Glutamatergic neuron (in vitro differentiated cells): Measurements from ENCODE around the gene SPP2. TPM values are rescaled to one million over a fixed set of nuclear protein-coding genes. Genes with fewer than 3 reads are reported as not detected.

ENCODE experiments used
- DNase-seq: peaks from one replicate; pipeline ENCODE4 v3.0.0; 2022
- H3K27ac Mint-ChIP-seq: one replicate; pipeline ENCODE4 v1.8.0; 2020; ENCODE audit warnings: mild to moderate bottlenecking, mixed read lengths, inconsistent platforms; ENCODE audit not compliant: unreplicated experiment
- H3K27me3 Mint-ChIP-seq: one replicate; pipeline ENCODE4 v1.8.0; 2020; ENCODE audit warnings: mild to moderate bottlenecking, moderate library complexity, mixed read lengths, inconsistent platforms; ENCODE audit not compliant: unreplicated experiment
- H3K36me3 Mint-ChIP-seq: one replicate; pipeline ENCODE4 v1.8.0; 2020; ENCODE audit warnings: mild to moderate bottlenecking, mixed read lengths, inconsistent platforms; ENCODE audit not compliant: unreplicated experiment
- H3K4me1 Mint-ChIP-seq: one replicate; pipeline ENCODE4 v1.8.0; 2020; ENCODE audit warnings: mild to moderate bottlenecking, low read depth, mixed read lengths, inconsistent platforms; ENCODE audit not compliant: unreplicated experiment
- H3K4me3 Mint-ChIP-seq: one replicate; pipeline ENCODE4 v1.8.0; 2020; ENCODE audit warnings: mild to moderate bottlenecking, mixed read lengths, inconsistent platforms; ENCODE audit not compliant: unreplicated experiment
- H3K9me3 Mint-ChIP-seq: one replicate; pipeline ENCODE4 v1.8.0; 2020; ENCODE audit warnings: mild to moderate bottlenecking, moderate library complexity, mixed read lengths, inconsistent platforms; ENCODE audit not compliant: unreplicated experiment
- CTCF ChIP-seq: fragments of 200-600 bp; sonication (generic); IDR thresholded peaks from one replicate; pipeline ENCODE4 v1.5.0; 2021; ENCODE audit not compliant: partially characterized antibody, unreplicated experiment
- total RNA-seq: library from RNA; stranded (reverse); fragmentation: NEBNext Ultra II Directional; extraction: Animal tissue kit (Norgen Biotek cat#: 25700); gene quantifications from one replicate; pipeline ENCODE4 v1.2.1, GENCODE V29; 2021; ENCODE audit not compliant: unreplicated experiment

The SPP2 gene
- total RNA-seq, 1 donor from 2014 or later, result not detected

DNA sequence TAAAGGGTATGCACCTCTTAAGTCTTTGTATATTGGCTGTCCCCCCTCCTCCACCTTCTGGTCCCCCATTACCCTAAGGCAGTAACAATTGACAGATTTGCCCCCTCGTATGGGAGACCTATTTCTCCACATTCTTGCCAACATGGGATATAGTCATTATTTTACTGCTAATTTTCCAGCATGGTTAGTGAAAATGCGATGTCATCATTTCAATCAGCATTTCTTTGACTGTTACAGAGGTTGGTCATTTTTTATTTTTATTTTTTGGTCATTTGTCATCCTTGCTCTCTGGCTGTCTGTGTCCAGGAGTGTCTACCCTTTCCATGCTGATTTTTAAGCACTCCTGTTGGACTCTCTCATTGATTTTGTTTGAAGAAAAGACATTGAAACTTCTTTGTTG lies 45.4 kb upstream of the SPP2 start:
- DNase-seq, result no peak
- Mint-ChIP-seq H3K36me3 (no peaks in the 10 kb centered on the region), H3K9me3 (no peaks in the 10 kb centered on the region), H3K4me3 (no peak overlapping the region), H3K4me1 (peaks cover 4% of the 10 kb centered on the region), H3K27ac (no peak overlapping the region), H3K27me3 (peaks cover 2% of the 10 kb centered on the region)
- no peak for TF ChIP-seq CTCF

DNA sequence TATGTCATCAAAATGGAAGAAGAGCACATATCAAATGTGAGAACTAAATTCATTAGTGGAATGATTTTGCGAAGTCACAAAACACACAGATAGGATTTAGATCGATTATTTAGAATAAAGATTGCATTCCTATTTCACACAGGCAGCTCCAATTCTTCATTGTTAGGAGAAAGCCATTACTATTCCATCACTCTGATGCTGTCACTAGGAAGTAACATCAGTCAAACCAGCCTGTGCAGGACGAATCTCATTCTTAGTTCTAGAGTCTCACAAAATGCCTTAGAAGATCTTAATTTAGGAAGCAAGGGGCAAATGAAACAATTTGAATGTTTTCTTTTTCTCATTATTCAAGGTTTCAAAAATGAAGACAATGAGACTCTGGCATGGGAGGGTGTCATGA lies 44.0 kb upstream of the SPP2 start:
- TF ChIP-seq CTCF, result no peak
- peaks cover 2% of the 10 kb centered on the region for H3K4me1 Mint-ChIP-seq
- no peak overlapping the region for H3K27ac Mint-ChIP-seq
- H3K9me3 Mint-ChIP-seq, result no peaks in the 10 kb centered on the region
- no peak overlapping the region for H3K4me3 Mint-ChIP-seq
- peaks cover 2% of the 10 kb centered on the region for H3K27me3 Mint-ChIP-seq
- DNase-seq, result no peak
- no peaks in the 10 kb centered on the region for H3K36me3 Mint-ChIP-seq

- no peak for DNase-seq
- H3K4me1 Mint-ChIP-seq, result no peaks in the 10 kb centered on the region
- no peaks in the 10 kb centered on the region for H3K36me3 Mint-ChIP-seq
- TF ChIP-seq CTCF, result no peak
- H3K4me3 Mint-ChIP-seq, result no peak overlapping the region
- no peak overlapping the region for H3K27ac Mint-ChIP-seq
- H3K9me3 Mint-ChIP-seq, result no peaks in the 10 kb centered on the region
- no peaks in the 10 kb centered on the region for H3K27me3 Mint-ChIP-seq
Measured at GRCh38 chr2:234014427-234014826, 36.1 kb upstream of the SPP2 start.

DNA sequence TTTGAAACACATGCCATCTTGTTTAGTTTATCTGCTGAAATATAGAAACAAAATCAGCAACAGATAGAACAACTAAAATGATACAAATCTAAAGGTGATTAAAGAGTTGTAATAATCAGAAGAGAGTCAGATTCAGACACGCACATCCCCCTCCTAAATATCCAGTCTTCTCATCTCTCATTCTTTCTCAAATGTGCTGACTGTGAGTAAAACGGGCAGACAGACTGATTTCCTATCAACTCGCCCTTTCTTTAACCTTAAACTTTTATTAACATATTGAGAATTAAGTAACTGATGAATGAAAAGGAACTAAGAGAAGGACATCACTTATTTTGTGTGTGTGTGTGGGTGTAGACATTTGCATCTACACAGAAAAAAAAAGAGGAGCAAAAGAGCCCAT lies 34.6 kb upstream of the SPP2 start:
- no peak overlapping the region for H3K27ac Mint-ChIP-seq
- no peaks in the 10 kb centered on the region for H3K36me3 Mint-ChIP-seq
- no peak for TF ChIP-seq CTCF
- no peaks in the 10 kb centered on the region for H3K9me3 Mint-ChIP-seq
- peaks cover under 1% of the 10 kb centered on the region for H3K27me3 Mint-ChIP-seq
- H3K4me1 Mint-ChIP-seq, result no peaks in the 10 kb centered on the region
- no peak for DNase-seq
- H3K4me3 Mint-ChIP-seq, result no peak overlapping the region

DNA sequence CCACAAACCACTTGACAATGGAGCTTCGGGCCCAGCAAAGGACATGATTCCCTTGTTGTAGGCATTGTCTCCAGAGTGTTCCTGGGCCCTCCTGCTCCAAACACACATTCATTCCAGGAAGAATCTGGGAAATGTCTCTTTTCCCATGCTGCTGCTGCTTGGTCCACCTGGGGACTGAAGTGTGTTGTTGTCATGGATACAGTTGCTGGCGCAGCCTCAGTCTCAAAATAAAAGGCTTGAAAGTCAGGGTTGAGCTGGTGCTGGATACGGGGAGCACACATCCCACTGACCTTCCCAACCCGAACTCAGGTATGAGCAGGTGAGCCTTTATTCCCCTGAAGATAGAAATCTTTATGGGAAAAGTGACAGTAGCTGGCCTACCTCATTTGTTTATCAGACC lies 30.6 kb upstream of the SPP2 start:
- Mint-ChIP-seq H3K36me3 (peaks cover 5% of the 10 kb centered on the region), H3K27ac (no peak overlapping the region), H3K27me3 (peaks cover 2% of the 10 kb centered on the region), H3K4me1 (no peaks in the 10 kb centered on the region), H3K9me3 (no peaks in the 10 kb centered on the region), H3K4me3 (no peak overlapping the region)
- DNase-seq, result no peak
- TF ChIP-seq CTCF, result no peak
